ENCODE results near the gene SUPT3H.
"Not testable (repeated sequence)": the region's sequence is repeated elsewhere in the genome, so short reads cannot be mapped to it uniquely, and the experiment has no call there.

The SUPT3H gene

GRCh38 chr6:45320349-45320748, 57.4 kb downstream of the SUPT3H start:
- no peak overlapping the region for H3K27ac ChIP-seq (ENCODE audit: low read depth, low read length)
- peaks cover 7% of the 10 kb centered on the region; the same call in 1 of the 2 replicates for H3K4me1 ChIP-seq (ENCODE audit: control insufficient read depth, insufficient read depth, low read length)
- no peak overlapping the region for H3K9ac ChIP-seq (ENCODE audit: low read depth, low read length)
- H3K27me3 ChIP-seq (ENCODE audit: control insufficient read depth, insufficient read depth, low read length), result no peaks in the 10 kb centered on the region
- no peaks in the 10 kb centered on the region for H3K36me3 ChIP-seq (ENCODE audit: control insufficient read depth, insufficient read depth, low read length)
- H3K9me3 ChIP-seq (ENCODE audit: control insufficient read depth, insufficient read depth, low read length), result no peaks in the 10 kb centered on the region
- no peak overlapping the region for H3K4me3 ChIP-seq (ENCODE audit: low read depth, low read length)

- Histone ChIP-seq H3K9me3 (ENCODE audit: control insufficient read depth, insufficient read depth, low read length) (no peaks in the 10 kb centered on the region), H3K36me3 (ENCODE audit: control insufficient read depth, insufficient read depth, low read length) (no peaks in the 10 kb centered on the region), H3K4me3 (ENCODE audit: low read depth, low read length) (no peak overlapping the region), H3K4me1 (ENCODE audit: control insufficient read depth, insufficient read depth, low read length) (peaks cover 3% of the 10 kb centered on the region; the same call in 1 of the 2 replicates), H3K9ac (ENCODE audit: low read depth, low read length) (no peak overlapping the region), H3K27me3 (ENCODE audit: control insufficient read depth, insufficient read depth, low read length) (no peaks in the 10 kb centered on the region), H3K27ac (ENCODE audit: low read depth, low read length) (no peak overlapping the region)
These were observed 63.6 kb downstream of the SUPT3H start for GRCh38 chr6:45314146-45314545.

GRCh38 chr6:45310118-45310788, 67.5 kb downstream of the SUPT3H start:
- H3K9ac ChIP-seq (ENCODE audit: low read depth, low read length), result no peak overlapping the region
- H3K36me3 ChIP-seq (ENCODE audit: control insufficient read depth, insufficient read depth, low read length), result no peaks in the 10 kb centered on the region
- H3K27me3 ChIP-seq (ENCODE audit: control insufficient read depth, insufficient read depth, low read length), result no peaks in the 10 kb centered on the region
- H3K27ac ChIP-seq (ENCODE audit: low read depth, low read length), result no peak overlapping the region
- H3K9me3 ChIP-seq (ENCODE audit: control insufficient read depth, insufficient read depth, low read length), result peaks cover 18% of the 10 kb centered on the region
- H3K4me3 ChIP-seq (ENCODE audit: low read depth, low read length), result no peak overlapping the region
- H3K4me1 ChIP-seq (ENCODE audit: control insufficient read depth, insufficient read depth, low read length), result peaks cover 3% of the 10 kb centered on the region; the same call in 1 of the 2 replicates

GRCh38 chr6:45305546-45305945, 72.2 kb downstream of the SUPT3H start:
- H3K27me3 ChIP-seq (ENCODE audit: control insufficient read depth, insufficient read depth, low read length), result no peaks in the 10 kb centered on the region
- no peak overlapping the region for H3K27ac ChIP-seq (ENCODE audit: low read depth, low read length)
- no peak overlapping the region for H3K4me3 ChIP-seq (ENCODE audit: low read depth, low read length)
- H3K4me1 ChIP-seq (ENCODE audit: control insufficient read depth, insufficient read depth, low read length), result peaks cover 3% of the 10 kb centered on the region; the same call in 1 of the 2 replicates
- H3K9me3 ChIP-seq (ENCODE audit: control insufficient read depth, insufficient read depth, low read length), result peaks cover 18% of the 10 kb centered on the region
- H3K9ac ChIP-seq (ENCODE audit: low read depth, low read length), result no peak overlapping the region
- H3K36me3 ChIP-seq (ENCODE audit: control insufficient read depth, insufficient read depth, low read length), result no peaks in the 10 kb centered on the region

- no peaks in the 10 kb centered on the region for H3K36me3 ChIP-seq (ENCODE audit: control insufficient read depth, insufficient read depth, low read length)
- H3K9ac ChIP-seq (ENCODE audit: low read depth, low read length), result no peak overlapping the region
- peaks cover 18% of the 10 kb centered on the region for H3K9me3 ChIP-seq (ENCODE audit: control insufficient read depth, insufficient read depth, low read length)
- H3K4me3 ChIP-seq (ENCODE audit: low read depth, low read length), result no peak overlapping the region
- H3K27me3 ChIP-seq (ENCODE audit: control insufficient read depth, insufficient read depth, low read length), result no peaks in the 10 kb centered on the region
- no peak overlapping the region for H3K27ac ChIP-seq (ENCODE audit: low read depth, low read length)
- H3K4me1 ChIP-seq (ENCODE audit: control insufficient read depth, insufficient read depth, low read length), result no peaks in the 10 kb centered on the region
These were observed 74.9 kb downstream of the SUPT3H start for GRCh38 chr6:45302832-45303231.

- no peaks in the 10 kb centered on the region for H3K4me1 ChIP-seq (ENCODE audit: control insufficient read depth, insufficient read depth, low read length)
- H3K27me3 ChIP-seq (ENCODE audit: control insufficient read depth, insufficient read depth, low read length), result no peaks in the 10 kb centered on the region
- H3K9me3 ChIP-seq (ENCODE audit: control insufficient read depth, insufficient read depth, low read length), result peaks cover 10% of the 10 kb centered on the region
- no peak overlapping the region for H3K27ac ChIP-seq (ENCODE audit: low read depth, low read length)
- H3K36me3 ChIP-seq (ENCODE audit: control insufficient read depth, insufficient read depth, low read length), result no peaks in the 10 kb centered on the region
- no peak overlapping the region for H3K4me3 ChIP-seq (ENCODE audit: low read depth, low read length)
- no peak overlapping the region for H3K9ac ChIP-seq (ENCODE audit: low read depth, low read length)
These were observed 76.2 kb downstream of the SUPT3H start for GRCh38 chr6:45301348-45302142.

GRCh38 chr6:45300736-45301135, 77.0 kb downstream of the SUPT3H start:
- Histone ChIP-seq H3K4me1 (ENCODE audit: control insufficient read depth, insufficient read depth, low read length) (no peaks in the 10 kb centered on the region), H3K27ac (ENCODE audit: low read depth, low read length) (no peak overlapping the region), H3K4me3 (ENCODE audit: low read depth, low read length) (no peak overlapping the region), H3K36me3 (ENCODE audit: control insufficient read depth, insufficient read depth, low read length) (no peaks in the 10 kb centered on the region), H3K27me3 (ENCODE audit: control insufficient read depth, insufficient read depth, low read length) (no peaks in the 10 kb centered on the region), H3K9me3 (ENCODE audit: control insufficient read depth, insufficient read depth, low read length) (0 out of 2 replicates have a peak, but pooled peaks cover 2% of the 10 kb centered on the region), H3K9ac (ENCODE audit: low read depth, low read length) (no peak overlapping the region)

GRCh38 chr6:45299096-45299581, 78.6 kb downstream of the SUPT3H start:
- H3K4me3 ChIP-seq (ENCODE audit: low read depth, low read length), result no peak overlapping the region
- no peaks in the 10 kb centered on the region for H3K4me1 ChIP-seq (ENCODE audit: control insufficient read depth, insufficient read depth, low read length)

GRCh38 chr6:45297320-45297719, 80.4 kb downstream of the SUPT3H start:
- Histone ChIP-seq H3K27me3 (ENCODE audit: control insufficient read depth, insufficient read depth, low read length) (no peaks in the 10 kb centered on the region), H3K9me3 (ENCODE audit: control insufficient read depth, insufficient read depth, low read length) (no peaks in the 10 kb centered on the region), H3K4me3 (ENCODE audit: low read depth, low read length) (no peak overlapping the region), H3K4me1 (ENCODE audit: control insufficient read depth, insufficient read depth, low read length) (peaks cover 9% of the 10 kb centered on the region; the same call in 1 of the 2 replicates), H3K27ac (ENCODE audit: low read depth, low read length) (no peak overlapping the region), H3K9ac (ENCODE audit: low read depth, low read length) (no peak overlapping the region), H3K36me3 (ENCODE audit: control insufficient read depth, insufficient read depth, low read length) (no peaks in the 10 kb centered on the region)

More at GRCh38 chr6:45299096-45299581, 78.6 kb downstream of the SUPT3H start:
- Histone ChIP-seq H3K9ac (ENCODE audit: low read depth, low read length) (no peak overlapping the region), H3K27ac (ENCODE audit: low read depth, low read length) (no peak overlapping the region), H3K9me3 (ENCODE audit: control insufficient read depth, insufficient read depth, low read length) (no peaks in the 10 kb centered on the region), H3K36me3 (ENCODE audit: control insufficient read depth, insufficient read depth, low read length) (no peaks in the 10 kb centered on the region), H3K27me3 (ENCODE audit: control insufficient read depth, insufficient read depth, low read length) (no peaks in the 10 kb centered on the region)

- H3K4me3 ChIP-seq (ENCODE audit: low read depth, low read length); H3K36me3 ChIP-seq (ENCODE audit: control insufficient read depth, insufficient read depth, low read length); H3K27me3 ChIP-seq (ENCODE audit: control insufficient read depth, insufficient read depth, low read length); H3K27ac ChIP-seq (ENCODE audit: low read depth, low read length); H3K9me3 ChIP-seq (ENCODE audit: control insufficient read depth, insufficient read depth, low read length); H3K4me1 ChIP-seq (ENCODE audit: control insufficient read depth, insufficient read depth, low read length); H3K9ac ChIP-seq (ENCODE audit: low read depth, low read length): not testable (repeated sequence)
These were observed 83.6 kb downstream of the SUPT3H start for GRCh38 chr6:45294065-45294701.

Data from HUES48 (cell line).